IMR-90 (cell line): ENCODE measurements around the gene SBF1. TPM values are rescaled to one million over a fixed set of nuclear protein-coding genes. Genes with fewer than 3 reads are reported as not detected.
A peak's percentile ranks its signal among the peaks of the same experiment; 100 is the strongest.

Experiments used
- ATAC-seq: fragments of 200-7000 bp; cut with Tn5 transposase; 2 replicates; pipeline ENCODE4 v1.9.1; 2020; ENCODE audit warnings: low read depth, mild to moderate bottlenecking, moderate library complexity
- BruUV-seq: library from RNA; stranded (reverse); fragments of 400-500 nt; replicated peaks from 2 replicates; lab custom pipeline; 2021; lab: Mats Ljungman, UMichigan
- CTCF ChIA-PET: fragments of 300-600 bp; formaldehyde crosslinking; extraction: SDS; loops from one replicate; lab custom pipeline; 2021; ENCODE audit warnings: antibody characterized with exemption; lab: Yijun Ruan, JAX
- POLR2A ChIA-PET: fragments of 300-600 bp; sonication (Branson Sonifier 250); formaldehyde crosslinking; loops from one replicate; lab custom pipeline; 2022; ENCODE audit warnings: antibody characterized with exemption; ENCODE audit not compliant: unreplicated experiment; lab: Charles Lee
- DNase-seq: peaks from one replicate; pipeline ENCODE4 v3.0.0; 2013
- H2AFZ ChIP-seq: replicated peaks from 2 replicates; pipeline ENCODE3; 2013; ENCODE audit warnings: low read length, mild to moderate bottlenecking; ENCODE audit not compliant: poor library complexity
- H2AK5ac ChIP-seq: 2 replicates; pipeline ENCODE4 v1.6.1; 2013; ENCODE audit warnings: low read depth, low read length, inconsistent platforms
- H2AK9ac ChIP-seq: replicated peaks from 2 replicates; pipeline ENCODE3; 2013; ENCODE audit warnings: mild to moderate bottlenecking, low read depth, low read length, moderate library complexity; ENCODE audit not compliant: poor library complexity
- H2BK120ac ChIP-seq: 2 replicates; pipeline ENCODE4 v1.6.1; 2013; ENCODE audit warnings: low read depth, low read length, inconsistent platforms
- H2BK15ac ChIP-seq: 3 replicates; pipeline ENCODE4 v1.6.1; 2013; ENCODE audit warnings: low read depth, low read length, inconsistent platforms
- H2BK20ac ChIP-seq: 2 replicates; pipeline ENCODE4 v1.6.1; 2013; ENCODE audit warnings: low read depth, mild to moderate bottlenecking, inconsistent platforms, low read length, moderate library complexity
- H2BK5ac ChIP-seq: 2 replicates; pipeline ENCODE4 v1.6.1; 2013; ENCODE audit warnings: mild to moderate bottlenecking, low read depth, low read length, inconsistent platforms; ENCODE audit not compliant: poor library complexity, severe bottlenecking
- H3K14ac ChIP-seq: replicated peaks from 2 replicates; pipeline ENCODE4 v1.6.1; 2013; ENCODE audit warnings: low read depth, low read length, inconsistent platforms
- H3K18ac ChIP-seq: 2 replicates; pipeline ENCODE4 v1.6.1; 2013; ENCODE audit warnings: low read depth, low read length, control low read depth
- H3K23ac ChIP-seq: 2 replicates; pipeline ENCODE4 v1.6.1; 2013; ENCODE audit warnings: low read depth, low read length, inconsistent platforms
- H3K27ac ChIP-seq: 2 replicates; pipeline ENCODE4 v1.5.1; 2013; ENCODE audit warnings: mild to moderate bottlenecking, control low read depth, low read length; ENCODE audit not compliant: insufficient read depth
- H3K27me3 ChIP-seq: 2 replicates; pipeline ENCODE4 v1.6.1; 2013; ENCODE audit warnings: low read length; ENCODE audit not compliant: control insufficient read depth, insufficient read depth
- H3K36me3 ChIP-seq: 2 replicates; pipeline ENCODE4 v1.6.1; 2013; ENCODE audit warnings: low read length, mixed read lengths; ENCODE audit not compliant: control insufficient read depth, insufficient read depth
- H3K4ac ChIP-seq: 2 replicates; pipeline ENCODE4 v1.6.1; 2013; ENCODE audit warnings: low read depth, low read length, inconsistent platforms
- H3K4me1 ChIP-seq: 2 replicates; pipeline ENCODE4 v1.6.1; 2013; ENCODE audit warnings: low read length, mixed read lengths; ENCODE audit not compliant: control insufficient read depth, insufficient read depth
- H3K4me2 ChIP-seq: 2 replicates; pipeline ENCODE4 v1.6.1; 2013; ENCODE audit warnings: low read depth, mild to moderate bottlenecking, control low read depth, low read length, moderate library complexity
- H3K4me3 ChIP-seq: 2 replicates; pipeline ENCODE4 v1.5.1; 2013; ENCODE audit warnings: low read depth, mild to moderate bottlenecking, control low read depth, low read length, moderate library complexity; ENCODE audit not compliant: insufficient read depth
- H3K56ac ChIP-seq: 2 replicates; pipeline ENCODE4 v1.6.1; 2013; ENCODE audit warnings: low read length, inconsistent platforms; ENCODE audit not compliant: insufficient read depth; ENCODE audit errors: extremely low read depth
- H3K79me1 ChIP-seq, 2 experiments: 2 replicates each; pipeline ENCODE4 v1.6.1; 2013; ENCODE audit warnings: low read length in 2 of 2, inconsistent platforms in 1 of 2, low read depth in 1 of 2
- H3K9ac ChIP-seq: 2 replicates; pipeline ENCODE4 v1.6.1; 2013; ENCODE audit warnings: low read depth, low read length, control low read depth
- H3K9me1 ChIP-seq: 2 replicates; pipeline ENCODE4 v1.6.1; 2013; ENCODE audit warnings: low read length, inconsistent platforms; ENCODE audit not compliant: insufficient read depth
- H3K9me3 ChIP-seq: 2 replicates; pipeline ENCODE4 v1.6.1; 2013; ENCODE audit warnings: low read length; ENCODE audit not compliant: control insufficient read depth, insufficient read depth
- H4K20me1 ChIP-seq: 2 replicates; pipeline ENCODE4 v1.6.1; 2013; ENCODE audit warnings: low read length, inconsistent platforms; ENCODE audit not compliant: insufficient read depth
- H4K5ac ChIP-seq: 2 replicates; pipeline ENCODE4 v1.6.1; 2013; ENCODE audit warnings: mild to moderate bottlenecking, low read depth, low read length, control low read depth
- H4K8ac ChIP-seq, 2 experiments: 2 replicates each; pipeline ENCODE4 v1.6.1; 2013; ENCODE audit warnings: low read depth in 2 of 2, low read length in 2 of 2, control low read depth in 1 of 2, inconsistent platforms in 1 of 2
- H4K91ac ChIP-seq: 2 replicates; pipeline ENCODE4 v1.6.1; 2013; ENCODE audit warnings: low read depth, low read length, inconsistent platforms; ENCODE audit not compliant: insufficient read depth
- CHD1 ChIP-seq: IDR thresholded peaks from 2 replicates; pipeline ENCODE4 v1.6.1; 2012; ENCODE audit warnings: low read depth, low read length, improper control_type of control experiment
- MAZ ChIP-seq: IDR thresholded peaks from 2 replicates; pipeline ENCODE4 v1.6.1; 2012; ENCODE audit warnings: low read depth, mild to moderate bottlenecking, low read length, improper control_type of control experiment, moderate library complexity, borderline replicate concordance
- MXI1 ChIP-seq: IDR thresholded peaks from 2 replicates; pipeline ENCODE4 v1.6.1; 2012; ENCODE audit warnings: low read depth, mild to moderate bottlenecking, low read length, moderate library complexity, borderline replicate concordance
- POLR2A ChIP-seq: IDR thresholded peaks from 2 replicates; pipeline ENCODE4 v1.6.1; 2012; ENCODE audit warnings: mild to moderate bottlenecking, low read depth, low read length
- RFX5 ChIP-seq: IDR thresholded peaks from 2 replicates; pipeline ENCODE4 v1.8.0; 2012; ENCODE audit warnings: low read depth, mild to moderate bottlenecking, low read length, moderate library complexity
- WGBS, 2 experiments: methylation state at CpG; one replicate each; pipeline versions ENCODE4 v1.1.5 to v1.1.7; 2013; ENCODE audit warnings: missing lambda C conversion rate in 2 of 2; ENCODE audit not compliant: insufficient read length in 1 of 2; ENCODE audit errors: extremely low coverage in 2 of 2; 5-methylcytosine and 5-hydroxymethylcytosine counted together
- dilution Hi-C: fragments of 300-500 bp; cut with HindIII; formaldehyde crosslinking; loops from one replicate; pipeline ENCODE4 v1.14.3; 2018; ENCODE audit warnings: low sequenced_read_pairs; ENCODE audit not compliant: unreplicated experiment
- in situ Hi-C: fragments of 300-500 bp; cut with MboI; formaldehyde crosslinking; loops from 3 replicates; pipeline ENCODE4 v1.14.3; 2019; ENCODE audit warnings: low sequenced_read_pairs, inconsistent platforms, mixed read lengths
- intact Hi-C: fragments of 100-400 bp; cut with micrococcal nuclease; formaldehyde crosslinking; loops from 2 replicates; pipeline ENCODE4 v1.10.0; 2022
- polyA plus RNA-seq, 3 experiments: library from polyadenylated mRNA; depleted of rRNA; stranded (reverse); fragments of >200 nt; gene quantifications; 2 replicates each; pipeline ENCODE4 v1.2.3, GENCODE V29; 2012; ENCODE audit warnings: low replicate concordance in 1 of 3
- total RNA-seq: library from RNA; depleted of rRNA; stranded (reverse); fragments of >200 nt; gene quantifications from 2 replicates; pipeline ENCODE4 v1.2.3, GENCODE V29; 2012

The SBF1 gene
- total and polyA plus RNA-seq, 2 of the 4 experiments (the other 2 are of a cell fraction), result 21.5 to 33.2 TPM

DNA sequence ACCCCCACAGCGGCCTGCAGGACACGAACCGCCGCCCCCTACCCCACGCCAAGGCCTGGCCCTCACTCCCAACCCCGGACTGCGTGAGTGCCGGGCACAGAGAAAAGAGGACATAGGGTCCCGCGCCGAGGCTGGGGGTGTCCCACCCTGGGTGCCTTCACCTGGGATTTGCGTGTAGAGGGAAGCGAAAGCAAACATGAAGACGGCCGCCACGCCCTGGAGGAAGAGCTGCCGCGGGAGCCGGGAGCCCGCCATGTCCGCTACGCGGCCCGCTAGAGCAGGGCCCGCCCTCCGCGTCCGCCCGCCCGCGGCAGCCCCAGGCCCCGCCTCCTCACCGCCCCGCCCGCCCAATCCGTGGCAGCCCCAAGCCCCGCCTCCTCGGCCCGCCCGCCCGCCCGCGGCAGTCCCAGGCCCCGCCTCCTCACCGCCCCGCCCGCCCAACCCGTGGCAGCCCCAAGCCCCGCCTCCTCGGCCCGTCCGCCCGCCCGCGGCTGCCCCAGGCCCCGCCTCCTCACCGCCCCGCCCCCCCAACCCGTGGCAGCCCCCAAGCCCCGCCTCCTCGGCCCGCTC, 32.7 kb upstream of the SBF1 start, which contains the start of gene LMF2:
Gene LMF2, minus strand, starts transcription at position 282 of the 570 bp plus-strand sequence. Its CDS starts 27 bp downstream, at position 255.
- Histone ChIP-seq H4K8ac (peak within 1 kb of the TSS; percentile 90 to 96), H3K9me1 (peaks cover 4% of the 10 kb centered on the region; the same call in 1 of the 2 replicates), H2BK5ac (peak within 1 kb of the TSS; percentile 92), H3K9me3 (no peaks in the 10 kb centered on the region), H3K4me3 (peak within 1 kb of the TSS; percentile 100), H2AK9ac (peak within 1 kb of the TSS; percentile 100), H3K18ac (peak within 1 kb of the TSS; percentile 81; the same call in 1 of the 2 replicates), H4K5ac (peak within 1 kb of the TSS; percentile 98), H4K91ac (peak within 1 kb of the TSS; percentile 86), H3K36me3 (peaks cover 23% of the 10 kb centered on the region), H4K20me1 (no peaks in the 10 kb centered on the region; the same call in 1 of the 2 replicates), H2BK120ac (peak within 1 kb of the TSS; percentile 73), H2AFZ (peak within 1 kb of the TSS; percentile 99), H3K14ac (peak within 1 kb of the TSS; percentile 87), H3K4me2 (peak within 1 kb of the TSS; percentile 95), H3K23ac (peak within 1 kb of the TSS; percentile 73), H3K4ac (peak within 1 kb of the TSS; percentile 97), H3K4me1 (peaks cover 4% of the 10 kb centered on the region), H2BK15ac (peak within 1 kb of the TSS; percentile 0; the same call in 1 of the 3 replicates), H3K9ac (peak within 1 kb of the TSS; percentile 98), H3K56ac (peak within 1 kb of the TSS; percentile 81), H3K27ac (peak within 1 kb of the TSS; percentile 95), H3K27me3 (no peaks in the 10 kb centered on the region), H2BK20ac (no peak within 1 kb of the TSS), H3K79me1 (peaks cover 15 to 56% of the 10 kb centered on the region in 2 experiments), H2AK5ac (peak within 1 kb of the TSS; percentile 97)
- DNase-seq, result no peak
- 0% methylated on average over 5 of the region's 62 CpGs; no CpG with 5 or more reads in 1 of the 2 experiments for WGBS, 2 experiments
- peak; percentile 90 for ATAC-seq
- intact Hi-C loops (no loop called here), dilution Hi-C loops (no loop called here), in situ Hi-C loops (no loop called here)
- peak; percentile 31; the same call in 1 of the 2 replicates for TF ChIP-seq MAZ
- no peak for TF ChIP-seq RFX5
- no peak for TF ChIP-seq CHD1
- TF ChIP-seq POLR2A, result peak; percentile 69
- peak; percentile 72; the same call in 1 of the 2 replicates for TF ChIP-seq MXI1
- CTCF ChIA-PET, result interaction anchor here (0.6 to 1.5 kb wide), 3 partner anchors 9 to 56 kb away, joined by 3 to 6 read pairs (median 3); partner anchors contain the start of gene SCO2
- POLR2A ChIA-PET, result interaction anchor here (0.6 to 0.9 kb wide), 3 partner anchors 14 to 85 kb away, joined by 3 to 4 read pairs (median 3); partner anchors contain the start of gene SCO2
- BruUV-seq, result no TSS peak
